ENCODE measurements around the gene COL20A1. TPM values are rescaled to one million over a fixed set of nuclear protein-coding genes. Genes with fewer than 3 reads are reported as not detected.

The COL20A1 gene
- total and polyA plus RNA-seq, 2 experiments from 2014 or later, result not detected

DNA sequence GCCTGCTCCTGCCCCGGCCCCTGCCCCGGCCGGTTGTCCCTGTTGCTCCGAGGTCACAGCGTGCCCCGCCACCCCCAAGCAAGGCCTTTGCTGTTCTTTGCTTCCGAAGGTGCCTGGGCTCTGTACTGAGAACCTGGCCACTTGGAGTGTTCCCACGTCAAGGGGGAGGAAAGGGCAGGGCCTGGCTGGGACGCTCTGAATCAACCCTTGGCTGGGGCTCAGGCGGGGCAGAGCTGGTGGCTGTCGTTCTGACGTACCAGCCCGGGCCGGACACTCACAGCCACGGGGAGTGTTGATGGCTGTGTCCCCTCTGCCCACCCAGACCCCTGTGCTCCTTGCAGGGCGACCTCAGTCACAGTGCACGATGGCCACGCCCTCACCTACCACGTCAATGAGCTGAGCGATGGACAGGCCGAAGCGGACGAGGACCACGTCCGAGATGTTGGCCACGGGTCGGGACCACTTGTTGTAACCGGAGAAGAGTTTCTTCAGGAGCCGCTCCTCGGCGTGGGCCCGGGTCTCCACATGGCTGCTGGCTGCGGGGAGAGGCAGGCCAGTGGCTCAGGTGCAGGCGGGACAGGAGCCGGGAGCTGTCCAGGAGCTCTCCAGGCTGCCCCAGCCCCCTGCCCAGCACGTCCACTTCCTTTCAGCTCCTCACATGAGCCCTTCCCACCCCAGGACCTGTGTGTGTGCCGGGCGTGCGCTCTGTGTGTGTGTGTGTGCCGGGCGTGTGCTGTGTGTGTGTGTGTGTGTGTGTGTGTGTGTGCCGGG is 66.4 kb downstream of the COL20A1 start:
- no peak overlapping the region for H3K9ac ChIP-seq
- no peak overlapping the region for H2AFZ ChIP-seq
- peaks cover 7% of the 10 kb centered on the region for H3K27me3 ChIP-seq (replicated peaks; ENCODE audit: insufficient read depth)
- no peak overlapping the region for H3K4me2 ChIP-seq (ENCODE audit: unreplicated experiment)
- no peak for DNase-seq
- H3K4me3 ChIP-seq, result no peak overlapping the region
- TF ChIP-seq EZH2phosphoT487 (IDR thresholded peaks at IDR 0.05; ENCODE audit: insufficient read depth, low read depth), result no peak
- no peak for TF ChIP-seq EZH2 (IDR thresholded peaks at IDR 0.05; ENCODE audit: insufficient read depth, poor library complexity, severe bottlenecking)
- H3K9me3 ChIP-seq (ENCODE audit: low read depth), result no peaks in the 10 kb centered on the region
- no peaks in the 10 kb centered on the region for H3K36me3 ChIP-seq (ENCODE audit: low read depth)
- H3K9me2 ChIP-seq (ENCODE audit: insufficient read depth), result no peaks in the 10 kb centered on the region
- no peaks in the 10 kb centered on the region for H3K4me1 ChIP-seq (ENCODE audit: insufficient read depth)
- H3K27ac ChIP-seq, result no peak overlapping the region
- in situ Hi-C loops (cut with MboI), result no loop called here
- no peaks in the 10 kb centered on the region for H3F3A ChIP-seq (ENCODE audit: insufficient read depth)
- 56 to 60% methylated on average over 39 to 40 of the region's 42 CpGs for WGBS, 2 experiments (ENCODE audit: low coverage in 1 of 2, low lambda C conversion rate in 2 of 2, missing lambda C conversion rate in 2 of 2)
- H3K79me2 ChIP-seq (ENCODE audit: insufficient read depth), result no peaks in the 10 kb centered on the region
- no peaks in the 10 kb centered on the region for H4K20me1 ChIP-seq (ENCODE audit: insufficient read depth)

DNA sequence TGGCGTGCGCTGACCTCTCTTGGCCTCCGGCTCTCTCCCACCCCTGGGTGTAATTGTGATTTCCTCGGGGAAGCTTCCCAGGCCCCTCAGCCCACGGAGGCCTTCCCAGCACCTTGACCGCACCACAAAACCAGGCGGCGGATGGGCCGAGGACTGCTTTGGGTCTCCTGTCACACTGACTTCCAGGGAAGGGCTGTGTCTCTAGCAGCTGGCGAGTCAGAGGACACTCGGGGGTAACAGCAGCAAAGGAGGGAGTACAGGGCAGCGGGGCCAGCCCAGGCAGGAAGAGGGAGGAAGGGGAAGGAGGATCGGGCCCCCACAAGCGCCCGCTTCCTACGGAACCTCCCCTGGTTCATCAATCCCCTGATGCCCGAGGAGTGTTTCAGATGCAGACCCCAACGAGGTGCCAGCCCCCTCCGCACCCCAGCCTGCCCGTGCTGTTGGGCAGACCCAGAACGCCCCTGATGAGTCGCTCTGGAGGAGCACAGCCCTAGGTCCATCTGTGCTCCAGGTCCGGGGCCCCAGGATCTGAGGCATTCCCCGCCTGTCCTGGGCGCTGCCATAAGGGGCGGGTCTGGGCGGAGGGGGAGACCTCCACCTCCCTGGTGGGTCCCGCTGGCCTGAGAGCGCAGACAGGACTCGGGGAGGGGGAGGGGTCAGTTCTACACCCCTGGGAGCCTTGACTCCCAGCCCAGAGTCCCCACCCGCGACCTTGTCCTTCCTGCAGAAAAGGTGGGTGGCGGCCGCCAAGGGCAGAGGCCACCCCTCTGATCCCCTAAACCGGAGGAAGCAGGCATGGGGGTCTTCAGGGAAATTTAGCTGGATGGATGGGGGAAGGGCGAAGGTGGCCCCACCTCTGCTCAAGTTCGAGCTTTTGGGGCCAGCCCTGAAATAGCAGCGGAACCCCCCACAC is 67.2 kb downstream of the COL20A1 start:
- Histone ChIP-seq H3K9me3 (ENCODE audit: low read depth) (no peaks in the 10 kb centered on the region), H2AFZ (no peak overlapping the region), H3K79me2 (ENCODE audit: insufficient read depth) (no peaks in the 10 kb centered on the region), H3K27me3 (replicated peaks; ENCODE audit: insufficient read depth) (peaks cover 4% of the 10 kb centered on the region), H3K9me2 (ENCODE audit: insufficient read depth) (no peaks in the 10 kb centered on the region), H3K4me3 (no peak overlapping the region), H3K27ac (no peak overlapping the region), H3K36me3 (ENCODE audit: low read depth) (no peaks in the 10 kb centered on the region), H3F3A (ENCODE audit: insufficient read depth) (no peaks in the 10 kb centered on the region), H3K4me2 (ENCODE audit: unreplicated experiment) (no peak overlapping the region), H4K20me1 (ENCODE audit: insufficient read depth) (no peaks in the 10 kb centered on the region), H3K4me1 (ENCODE audit: insufficient read depth) (no peaks in the 10 kb centered on the region), H3K9ac (no peak overlapping the region)
- in situ Hi-C loops (cut with MboI), result no loop called here
- no peak for TF ChIP-seq EZH2phosphoT487 (IDR thresholded peaks at IDR 0.05; ENCODE audit: insufficient read depth, low read depth)
- WGBS, 2 experiments (ENCODE audit: low coverage in 1 of 2, low lambda C conversion rate in 2 of 2, missing lambda C conversion rate in 2 of 2), result 24 to 25% methylated on average over 29 to 36 of the region's 38 CpGs
- DNase-seq, result no peak

DNA sequence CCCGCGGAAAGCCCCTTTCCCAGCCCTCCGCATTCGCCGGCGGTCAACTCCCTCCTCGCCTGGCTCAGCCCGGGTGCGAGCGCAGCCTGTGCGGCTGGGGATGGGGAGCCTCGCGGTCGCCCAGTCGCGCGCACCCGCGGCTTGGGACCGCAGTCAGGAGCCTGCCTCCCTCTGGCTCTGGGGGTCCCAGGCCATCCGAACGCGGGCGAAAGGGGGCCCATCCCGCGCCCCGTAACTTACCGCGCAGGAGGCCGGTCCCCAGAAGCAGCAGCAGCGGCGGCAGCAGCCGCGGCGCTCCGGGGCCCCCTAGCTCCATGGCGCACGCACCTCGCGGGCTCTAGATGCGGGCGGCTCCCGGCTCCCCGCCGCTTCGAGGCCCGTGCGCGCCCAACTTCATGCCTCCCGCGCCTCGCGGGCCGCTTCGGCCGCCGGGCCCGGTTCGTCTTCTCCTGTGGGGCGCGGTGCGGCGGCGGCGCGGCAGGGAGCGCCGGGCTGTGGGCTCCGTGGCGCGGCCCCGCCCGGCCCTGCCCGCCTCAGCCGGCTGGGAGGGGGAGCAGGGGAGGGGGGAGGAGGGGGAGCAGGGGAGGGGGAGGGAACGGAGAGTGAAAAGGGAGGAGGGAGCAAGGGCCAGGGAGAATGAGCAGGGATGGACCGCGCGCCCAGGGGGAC is 68.0 kb downstream of the COL20A1 start, which contains the start of gene CHRNA4:
Gene CHRNA4 (minus strand): TSS at position 500 of the 669 bp plus-strand sequence. CDS start 184 bp downstream, at position 316.
- Histone ChIP-seq H3K79me2 (ENCODE audit: insufficient read depth) (no peaks in the 10 kb centered on the region), H3K27ac (no peak within 1 kb of the TSS), H3F3A (ENCODE audit: insufficient read depth) (no peaks in the 10 kb centered on the region), H3K36me3 (ENCODE audit: low read depth) (no peaks in the 10 kb centered on the region), H2AFZ (no peak within 1 kb of the TSS), H4K20me1 (ENCODE audit: insufficient read depth) (no peaks in the 10 kb centered on the region), H3K27me3 (replicated peaks; ENCODE audit: insufficient read depth) (peaks cover 4% of the 10 kb centered on the region), H3K9ac (no peak within 1 kb of the TSS), H3K4me1 (ENCODE audit: insufficient read depth) (no peaks in the 10 kb centered on the region), H3K9me2 (ENCODE audit: insufficient read depth) (no peaks in the 10 kb centered on the region), H3K9me3 (ENCODE audit: low read depth) (no peaks in the 10 kb centered on the region), H3K4me2 (ENCODE audit: unreplicated experiment) (no peak within 1 kb of the TSS), H3K4me3 (no peak within 1 kb of the TSS)
- TF ChIP-seq EZH2 (IDR thresholded peaks at IDR 0.05; ENCODE audit: insufficient read depth, poor library complexity, severe bottlenecking), result no peak
- TF ChIP-seq EZH2phosphoT487 (IDR thresholded peaks at IDR 0.05; ENCODE audit: insufficient read depth, low read depth), result no peak
- peak; percentile 24 for DNase-seq
- in situ Hi-C loops (cut with MboI), result no loop called here
- 4 to 7% methylated on average over 45 to 48 of the region's 79 CpGs for WGBS, 2 experiments (ENCODE audit: low coverage in 1 of 2, low lambda C conversion rate in 2 of 2, missing lambda C conversion rate in 2 of 2)
